ENCODE measurements around the gene TSPAN4.

- no peak for TF ChIP-seq CTCF (IDR thresholded peaks at IDR 0.05)
- no peak for TF ChIP-seq POLR2A (IDR thresholded peaks at IDR 0.05)
Measured at GRCh38 chr11:858053-858761, 15.6 kb downstream of the TSPAN4 start.

All from testis (tissue), 2 donors.